RPMI7951 (cell line): ENCODE results near the gene ZFAND4. TPM values are rescaled to one million over a fixed set of nuclear protein-coding genes. Genes with fewer than 3 reads are reported as not detected.
"Not testable (repeated sequence)": the region's sequence is repeated elsewhere in the genome, so short reads cannot be mapped to it uniquely, and the experiment has no call there.

ENCODE experiments used
- DNase-seq: peaks from one replicate; pipeline ENCODE4 v3.0.0-alpha.2; 2012; ENCODE audit warnings: low read depth
- total RNA-seq: library from RNA; depleted of rRNA; stranded (reverse); fragments of >200 nt; shearing (Covaris generic); gene quantifications from 2 replicates; pipeline ENCODE4 v1.2.3, GENCODE V29; 2014; rRNA removed

Gene ZFAND4
- total RNA-seq, 1 experiment from 2014 or later: 6.4 TPM

DNA sequence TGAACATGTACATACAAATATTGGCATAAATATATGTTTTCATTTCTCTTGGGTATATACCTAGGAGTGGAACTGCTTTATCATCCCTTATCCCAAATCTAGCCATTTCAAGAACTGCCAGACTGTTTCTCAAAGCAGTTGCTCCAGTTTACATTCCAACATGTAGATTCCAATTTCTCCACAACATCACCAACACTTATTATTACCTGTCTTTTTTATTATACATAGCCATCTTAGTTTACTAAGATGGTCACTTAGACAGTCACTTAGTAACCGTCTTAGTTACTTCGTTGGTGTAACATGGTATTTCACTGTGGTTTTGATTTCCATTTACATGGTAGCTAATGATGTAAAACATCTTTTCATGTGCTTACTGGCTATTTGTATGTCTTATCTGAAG is 82.7 kb downstream of the ZFAND4 start:
- DNase-seq: no peak

DNA sequence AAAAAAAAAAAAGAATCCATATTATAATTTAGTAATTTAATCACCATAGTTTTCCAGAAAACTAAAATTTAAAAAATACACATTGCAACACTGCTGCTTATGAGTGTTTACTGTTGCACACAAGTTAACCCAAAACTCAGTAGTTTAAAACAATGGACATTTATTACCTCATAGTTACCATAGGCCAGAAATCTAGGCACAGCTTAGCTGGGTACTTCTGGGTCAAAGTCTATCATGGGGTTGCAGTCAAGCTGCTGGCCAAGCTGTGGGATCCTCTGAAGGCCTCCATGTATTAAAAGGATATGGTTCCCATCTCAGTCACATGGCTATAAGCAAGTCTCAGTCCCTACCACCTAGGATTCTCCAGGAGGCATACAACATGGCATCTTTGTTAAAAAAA is 83.6 kb downstream of the ZFAND4 start:
- DNase-seq: no peak

DNA sequence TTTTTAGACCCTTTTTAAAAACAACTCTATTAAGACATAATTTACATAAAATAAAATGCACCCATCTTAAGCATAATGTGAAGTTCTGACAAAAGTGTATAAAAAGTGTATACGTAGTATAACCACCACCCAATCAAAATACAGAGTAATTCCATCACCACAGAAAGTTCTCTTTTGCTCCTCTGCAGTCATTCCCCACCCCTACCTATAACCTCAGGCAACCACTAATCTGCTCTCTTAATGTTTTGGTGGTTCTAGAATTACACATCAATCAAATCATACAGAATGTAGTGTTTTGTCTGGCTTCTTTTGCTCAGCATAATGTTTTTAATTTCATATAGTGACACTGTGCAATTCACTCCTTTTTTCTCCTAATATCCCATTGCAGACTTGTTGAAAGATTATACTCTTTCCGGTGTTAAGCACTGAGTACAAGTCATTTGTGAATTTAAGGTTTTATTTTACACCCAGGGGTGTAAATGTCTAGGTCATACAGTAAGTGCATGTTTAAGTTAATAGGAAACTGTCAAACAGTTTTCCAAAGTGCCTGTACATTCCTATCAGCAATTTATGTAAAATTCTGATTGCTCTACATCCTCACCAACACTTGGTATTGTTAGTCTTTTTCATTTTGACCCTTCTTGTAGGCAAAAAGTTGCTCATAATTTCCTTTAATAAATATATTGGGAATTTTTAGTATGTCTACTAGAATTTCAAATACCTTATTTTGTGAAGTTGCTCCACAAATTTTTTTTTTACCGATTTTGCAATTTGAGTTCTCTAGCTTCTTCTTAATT is 86.3 kb downstream of the ZFAND4 start:
- DNase-seq: no peak

DNA sequence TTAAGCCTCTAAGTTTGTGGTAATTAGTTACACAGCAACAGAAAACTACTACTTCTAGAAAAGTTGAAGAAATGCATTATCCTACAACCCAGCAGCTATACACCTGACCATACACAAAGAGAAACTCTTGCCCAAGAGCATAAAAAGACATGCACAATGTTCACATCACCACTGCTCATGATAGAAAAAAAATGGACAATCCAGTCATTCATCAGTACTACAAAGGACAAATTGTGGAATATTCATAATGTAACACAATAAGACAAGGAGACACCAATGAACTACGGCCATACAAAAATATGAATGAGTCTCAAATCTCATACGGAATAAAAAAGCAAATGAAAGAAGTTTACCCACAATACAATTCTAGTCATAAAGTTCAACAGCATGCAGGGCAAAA is 87.4 kb downstream of the ZFAND4 start:
- no peak for DNase-seq

DNA sequence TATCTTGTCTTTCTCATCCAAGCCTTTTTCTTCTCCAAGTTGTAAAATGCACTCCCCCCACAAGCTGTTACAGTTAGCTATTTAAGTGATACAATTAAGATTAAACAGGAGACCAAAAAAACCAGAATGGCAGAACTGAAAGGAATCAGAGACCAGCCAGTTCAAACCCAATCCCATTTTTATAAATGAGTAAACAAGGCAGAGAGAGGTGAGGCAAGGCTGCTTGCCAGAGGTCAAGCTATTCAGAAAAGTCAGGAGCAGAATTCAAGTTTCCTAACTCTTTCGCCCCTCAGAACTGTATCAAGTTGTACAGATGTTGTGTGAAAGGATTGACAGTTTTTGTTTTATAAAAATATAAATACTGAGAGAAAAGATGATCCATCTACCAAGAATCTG is 90.2 kb downstream of the ZFAND4 start:
- no peak for DNase-seq

DNA sequence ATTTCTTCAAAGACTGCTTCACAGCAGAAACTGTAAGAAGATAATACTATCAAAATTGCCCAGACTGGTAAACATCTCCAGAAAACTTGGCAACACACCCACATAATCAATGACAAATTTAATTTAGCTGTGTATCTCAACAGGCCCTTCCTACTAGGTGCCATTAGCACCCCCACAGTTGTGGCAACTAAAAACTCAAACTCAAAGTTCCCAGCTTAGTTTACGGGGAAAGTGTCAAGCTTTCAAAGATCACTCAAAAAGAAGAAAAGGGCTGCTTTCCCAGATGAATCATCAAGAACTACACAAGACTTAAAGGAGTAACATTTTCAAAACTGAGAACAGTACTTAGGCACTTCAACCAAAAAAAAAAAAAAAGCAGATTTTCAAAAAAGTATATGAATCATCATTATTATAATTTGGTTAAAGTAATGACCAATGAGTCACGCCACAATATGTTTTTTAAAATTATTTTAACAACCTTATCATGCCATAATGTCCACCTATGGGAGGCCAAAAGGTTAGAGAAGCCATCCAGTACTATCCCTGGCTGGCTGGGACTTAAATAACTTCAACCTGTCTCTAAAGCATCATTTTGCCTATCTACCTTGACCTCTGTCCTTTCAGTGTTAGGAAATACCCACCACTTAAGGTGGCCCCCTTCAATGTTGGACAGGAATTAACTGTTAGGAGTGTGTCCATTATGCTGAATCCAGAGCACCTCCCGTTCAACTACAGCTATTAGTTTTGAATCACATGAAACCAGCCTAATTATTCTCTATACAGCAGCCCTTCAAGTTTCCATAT is 90.8 kb downstream of the ZFAND4 start:
- no peak for DNase-seq

DNA sequence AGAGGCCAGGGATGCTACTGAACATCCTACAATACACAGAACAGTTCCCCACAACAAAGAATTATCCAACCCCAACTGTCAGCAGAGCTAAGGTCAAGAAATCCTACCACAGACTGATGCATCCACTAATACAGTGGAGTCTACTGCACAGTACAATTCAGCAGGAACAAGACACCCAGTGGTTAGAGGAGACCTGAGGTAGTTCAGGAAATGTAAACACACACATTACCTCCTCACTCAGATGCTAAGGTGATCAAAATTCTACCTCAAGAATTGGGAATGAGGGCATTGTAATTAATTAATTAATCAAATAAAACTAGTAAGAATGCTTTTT is 91.4 kb downstream of the ZFAND4 start:
- DNase-seq: no peak

DNA sequence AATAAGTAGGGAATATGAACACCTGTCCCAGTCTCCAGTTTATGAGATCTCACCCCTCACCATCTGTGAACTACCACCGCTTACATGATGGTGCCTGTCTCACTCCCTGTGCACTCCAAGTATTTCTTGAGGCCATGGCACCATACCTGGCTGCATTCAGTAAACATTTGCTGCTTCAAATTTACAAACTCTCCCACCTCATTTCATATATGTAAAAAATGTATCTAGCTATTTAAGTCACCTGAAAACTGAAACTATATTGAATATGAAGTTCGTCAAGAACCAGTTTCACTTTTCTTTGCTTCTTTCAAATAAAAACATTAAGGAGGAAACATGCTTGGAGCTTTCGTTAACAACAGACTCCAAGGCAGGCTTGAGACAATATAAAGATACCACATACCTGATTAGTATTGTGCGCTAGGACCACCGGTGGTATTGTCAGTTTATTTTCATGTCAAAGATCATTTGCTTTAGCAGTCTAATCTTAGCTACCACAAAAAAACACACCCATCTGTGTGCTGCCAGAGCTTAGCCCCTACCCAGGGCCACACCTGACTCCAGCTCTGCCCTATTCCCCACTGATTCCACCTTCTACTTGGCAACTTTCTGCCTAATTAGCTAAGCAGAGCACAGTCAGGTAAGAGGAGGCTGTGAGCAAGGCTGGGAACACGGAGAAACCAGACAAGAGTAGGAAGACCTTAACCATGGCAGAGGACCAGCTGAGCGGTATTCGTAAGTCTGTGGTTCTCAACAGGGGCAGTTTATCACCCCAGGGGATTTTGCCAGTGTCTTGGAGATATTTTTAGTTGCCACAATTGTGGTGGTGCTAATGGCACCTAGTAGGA is 92.0 kb downstream of the ZFAND4 start:
- peak; percentile 26 for DNase-seq

DNA sequence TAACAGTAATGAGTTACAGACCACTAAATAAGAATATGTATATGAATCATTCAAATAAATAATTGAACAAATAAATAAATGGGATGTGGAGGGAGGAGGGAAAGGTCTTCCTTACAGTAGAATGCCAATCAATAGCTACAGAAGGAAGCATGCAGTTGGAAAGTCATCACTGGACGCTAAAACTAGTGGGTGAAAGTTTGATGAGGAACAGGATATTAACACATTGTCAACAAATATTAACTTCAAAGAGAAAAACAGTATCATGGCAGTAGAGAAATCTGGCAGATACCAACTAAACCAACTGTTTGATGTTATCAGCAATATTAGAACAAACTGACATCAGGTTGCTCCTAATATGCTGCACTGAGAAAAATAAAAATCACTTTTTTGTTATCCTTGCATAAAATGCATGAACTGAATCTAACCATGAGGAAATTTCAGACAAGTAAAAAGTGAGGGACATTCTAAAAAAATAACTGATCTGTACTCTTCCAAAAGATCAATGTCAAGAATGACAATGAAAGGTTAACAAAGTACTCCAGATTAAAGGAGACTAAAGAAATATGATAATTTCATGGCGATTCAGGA is 94.1 kb downstream of the ZFAND4 start:
- DNase-seq: no peak

DNA sequence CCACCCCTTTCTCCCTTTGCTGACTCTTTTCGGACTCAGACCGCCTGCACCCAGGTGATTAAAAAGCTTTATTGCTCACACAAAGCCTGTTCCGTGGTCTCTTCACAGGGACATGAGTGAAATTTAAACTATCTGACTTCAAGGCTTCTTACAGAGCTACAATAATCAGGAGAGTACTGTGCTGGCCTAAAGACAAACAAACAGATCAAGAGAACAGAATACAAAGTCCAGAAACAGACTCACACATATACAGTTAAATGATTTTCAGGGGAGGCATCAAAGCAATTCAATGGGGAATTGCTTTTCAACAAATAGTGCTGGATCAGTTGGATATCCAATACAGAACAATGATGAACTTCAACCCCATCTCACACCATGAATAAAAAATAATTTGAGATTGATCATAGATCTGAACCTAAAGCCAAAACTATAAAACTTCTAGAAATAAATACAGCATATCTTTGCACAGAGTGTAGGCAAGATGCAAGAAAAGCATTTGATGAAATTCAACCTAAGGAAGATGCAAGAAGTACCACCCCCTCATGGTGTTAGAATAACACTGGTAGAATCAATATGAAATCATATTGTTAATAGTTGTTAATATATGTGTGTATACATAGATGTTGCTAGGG is 96.5 kb downstream of the ZFAND4 start:
- DNase-seq: no peak

DNA sequence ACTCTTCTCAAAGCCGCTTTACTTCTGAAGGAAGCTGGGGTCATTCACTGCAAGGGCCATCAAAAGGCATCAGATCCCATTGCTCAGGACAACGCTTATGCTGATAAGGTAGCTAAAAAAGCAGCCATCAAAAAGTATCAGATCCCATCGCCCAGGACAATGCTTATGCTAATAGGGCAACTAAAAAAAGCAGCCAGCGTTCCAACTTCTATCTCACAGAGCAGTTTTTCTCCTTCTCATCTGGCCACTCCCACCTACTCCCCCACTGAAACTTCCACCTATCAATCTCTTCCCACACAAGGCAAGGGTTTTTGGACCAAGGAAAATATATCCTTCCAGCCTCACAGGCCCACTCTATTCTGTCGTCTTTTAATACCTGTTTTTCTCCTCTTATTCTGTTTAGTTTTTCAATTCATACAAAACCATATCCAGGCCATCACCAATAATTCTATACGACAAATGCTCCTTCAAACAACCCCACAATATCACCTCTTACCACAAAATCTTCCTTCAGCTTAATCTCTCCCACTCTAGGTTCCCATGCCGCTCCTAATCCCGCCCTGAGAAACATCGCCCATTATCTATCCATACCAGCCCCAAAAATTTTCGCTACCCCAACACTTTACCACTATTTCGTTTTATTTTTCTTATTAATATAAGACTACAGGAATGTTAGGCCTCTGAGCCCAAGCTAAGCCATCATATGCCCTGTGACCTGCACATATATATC is 97.4 kb downstream of the ZFAND4 start:
- DNase-seq: not testable (repeated sequence)

DNA sequence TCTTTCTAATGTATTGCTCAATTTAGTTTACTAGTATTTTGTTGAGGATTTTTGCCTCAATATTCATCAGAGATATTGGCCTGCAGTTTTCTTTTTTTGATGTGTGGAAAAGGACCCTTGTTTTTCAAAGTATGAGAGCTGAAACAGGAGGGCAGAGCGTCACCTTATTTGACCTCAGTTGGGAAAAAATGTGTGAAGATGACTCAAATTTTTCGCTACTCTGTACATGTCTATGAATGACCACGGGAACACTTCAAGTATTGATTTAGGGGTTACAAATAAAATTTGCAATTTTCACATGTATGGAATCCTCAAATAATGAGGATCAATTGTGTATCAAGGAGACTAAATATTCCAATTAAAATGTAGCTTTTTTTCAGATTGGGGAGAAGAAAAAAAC is 103.1 kb downstream of the ZFAND4 start:
- DNase-seq: no peak

DNA sequence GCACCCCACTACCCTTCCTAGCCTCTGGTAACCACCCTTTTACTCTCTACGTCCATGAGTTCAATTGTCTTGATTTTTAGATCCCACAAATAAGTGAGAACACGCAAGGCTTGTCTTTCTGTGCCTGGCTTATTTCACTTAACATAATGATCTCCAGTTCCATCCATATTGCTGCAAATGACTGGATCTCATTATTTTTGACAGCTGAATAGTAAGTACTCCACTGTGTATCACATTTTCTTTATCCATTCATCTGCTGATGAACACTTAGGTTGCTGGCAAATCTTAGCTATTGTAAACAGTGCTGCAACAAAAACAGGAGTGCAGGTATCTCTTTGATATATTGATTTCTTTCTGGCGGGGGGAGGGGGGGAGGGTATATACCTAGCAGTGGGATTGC is 106.2 kb downstream of the ZFAND4 start:
- no peak for DNase-seq

Other genes with a start within 250 kb of the ZFAND4 start
- gene WASHC2C, start 54.5 kb upstream of the ZFAND4 start, total RNA-seq: 13.8 and 16.2 TPM in 2 replicates
- 3.0 and 7.8 TPM in 2 replicates for gene AGAP4, start 174.7 kb upstream of the ZFAND4 start, total RNA-seq